Central memory CD4-positive, alpha-beta T cell (primary cell): ENCODE results near the gene SEC24B.
"Not testable (repeated sequence)": the region's sequence is repeated elsewhere in the genome, so short reads cannot be mapped to it uniquely, and the experiment has no call there.

Experiments used
- DNase-seq: peaks from one replicate; pipeline ENCODE4 v3.0.0; 2022

Gene SEC24B

GRCh38 chr4:109511414-109511813, 77.8 kb downstream of the SEC24B start:
- no peak for DNase-seq

- not testable (repeated sequence) for DNase-seq
Measured at GRCh38 chr4:109513368-109513767, 79.8 kb downstream of the SEC24B start.

GRCh38 chr4:109532182-109532581, 98.6 kb downstream of the SEC24B start:
- DNase-seq: no peak

- no peak for DNase-seq
Measured at GRCh38 chr4:109545401-109545800, 111.8 kb downstream of the SEC24B start.

GRCh38 chr4:109547394-109547793, 113.8 kb downstream of the SEC24B start:
- DNase-seq: no peak

- no peak for DNase-seq
Measured at GRCh38 chr4:109548655-109549054, 115.0 kb downstream of the SEC24B start.

GRCh38 chr4:109552237-109552636, 118.6 kb downstream of the SEC24B start:
- no peak for DNase-seq

- no peak for DNase-seq
Measured at GRCh38 chr4:109553130-109553529, 119.5 kb downstream of the SEC24B start.

GRCh38 chr4:109554971-109555370, 121.4 kb downstream of the SEC24B start:
- DNase-seq: no peak

GRCh38 chr4:109557433-109557832, 123.8 kb downstream of the SEC24B start:
- DNase-seq: no peak

GRCh38 chr4:109558095-109558494, 124.5 kb downstream of the SEC24B start:
- not testable (repeated sequence) for DNase-seq

- DNase-seq: no peak
Measured at GRCh38 chr4:109559625-109559982, 126.0 kb downstream of the SEC24B start.

- peak; percentile 94 for DNase-seq
Measured at GRCh38 chr4:109559983-109560686, 126.5 kb downstream of the SEC24B start, which contains the start of gene MCUB. TSS of gene MCUB (plus strand) at chr4:109560246. CDS start at chr4:109560338, 92 bp downstream.

- DNase-seq: peak; percentile 76
Measured at GRCh38 chr4:109560687-109561461, 127.3 kb downstream of the SEC24B start.

GRCh38 chr4:109562457-109563239, 129.0 kb downstream of the SEC24B start:
- no peak for DNase-seq

- DNase-seq: no peak
Measured at GRCh38 chr4:109571494-109571893, 137.9 kb downstream of the SEC24B start.

GRCh38 chr4:109572154-109572553, 138.5 kb downstream of the SEC24B start:
- no peak for DNase-seq

- peak; percentile 34 for DNase-seq
Measured at GRCh38 chr4:109574443-109574850, 140.8 kb downstream of the SEC24B start.

GRCh38 chr4:109574931-109575804, 141.6 kb downstream of the SEC24B start:
- peak; percentile 18 for DNase-seq

GRCh38 chr4:109576462-109576861, 142.8 kb downstream of the SEC24B start:
- DNase-seq: no peak

GRCh38 chr4:109578846-109579245, 145.2 kb downstream of the SEC24B start:
- DNase-seq: no peak

GRCh38 chr4:109579997-109580396, 146.4 kb downstream of the SEC24B start:
- not testable (repeated sequence) for DNase-seq
